ENCODE data around the gene MATN4.

DNA sequence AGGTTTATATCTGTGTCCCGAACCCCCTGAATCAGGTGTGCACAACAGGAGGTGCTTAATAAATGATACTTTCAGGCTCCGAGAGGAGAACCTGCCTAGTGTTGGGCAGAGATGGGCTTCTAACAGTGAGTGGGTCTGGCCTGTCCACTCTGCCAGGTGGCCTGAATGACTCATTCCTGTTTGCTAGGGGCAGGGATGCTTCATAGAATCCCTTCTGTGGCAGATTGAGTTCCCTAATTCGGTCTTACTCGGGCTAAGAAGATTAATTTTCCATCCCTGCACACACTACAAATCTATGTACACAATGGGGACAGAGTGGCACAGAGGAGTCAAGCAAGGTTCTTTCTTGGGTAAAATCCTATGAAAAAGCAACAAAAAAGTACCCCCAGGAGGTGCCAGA lies 20.4 kb upstream of the MATN4 start:
- TF ChIP-seq RAD21 (IDR thresholded peaks at IDR 0.05; ENCODE audit: low read length) (no peak), MAFK (IDR thresholded peaks at IDR 0.05; ENCODE audit: low read depth, low read length) (no peak), FOS (IDR thresholded peaks at IDR 0.05; ENCODE audit: low read depth, low read length) (no peak), NFE2L2 (IDR thresholded peaks at IDR 0.05; ENCODE audit: low read depth, low read length) (no peak), POLR2A (IDR thresholded peaks at IDR 0.05; ENCODE audit: low read depth, low read length) (no peak), MXI1 (IDR thresholded peaks at IDR 0.05; ENCODE audit: borderline replicate concordance, low read depth, low read length) (no peak), SMC3 (IDR thresholded peaks at IDR 0.05; ENCODE audit: low read depth, low read length) (no peak), BHLHE40 (IDR thresholded peaks at IDR 0.05; ENCODE audit: low read depth, low read length) (no peak), RFX5 (IDR thresholded peaks at IDR 0.05; ENCODE audit: low read depth, low read length) (no peak)
- TF ChIP-seq, protein P1, sequence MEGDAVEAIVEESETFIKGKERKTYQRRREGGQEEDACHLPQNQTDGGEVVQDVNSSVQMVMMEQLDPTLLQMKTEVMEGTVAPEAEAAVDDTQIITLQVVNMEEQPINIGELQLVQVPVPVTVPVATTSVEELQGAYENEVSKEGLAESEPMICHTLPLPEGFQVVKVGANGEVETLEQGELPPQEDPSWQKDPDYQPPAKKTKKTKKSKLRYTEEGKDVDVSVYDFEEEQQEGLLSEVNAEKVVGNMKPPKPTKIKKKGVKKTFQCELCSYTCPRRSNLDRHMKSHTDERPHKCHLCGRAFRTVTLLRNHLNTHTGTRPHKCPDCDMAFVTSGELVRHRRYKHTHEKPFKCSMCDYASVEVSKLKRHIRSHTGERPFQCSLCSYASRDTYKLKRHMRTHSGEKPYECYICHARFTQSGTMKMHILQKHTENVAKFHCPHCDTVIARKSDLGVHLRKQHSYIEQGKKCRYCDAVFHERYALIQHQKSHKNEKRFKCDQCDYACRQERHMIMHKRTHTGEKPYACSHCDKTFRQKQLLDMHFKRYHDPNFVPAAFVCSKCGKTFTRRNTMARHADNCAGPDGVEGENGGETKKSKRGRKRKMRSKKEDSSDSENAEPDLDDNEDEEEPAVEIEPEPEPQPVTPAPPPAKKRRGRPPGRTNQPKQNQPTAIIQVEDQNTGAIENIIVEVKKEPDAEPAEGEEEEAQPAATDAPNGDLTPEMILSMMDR (conservative IDR thresholded peaks at IDR 0.05; ENCODE audit: low read depth, low read length) = no peak
- TF ChIP-seq, protein P2, sequence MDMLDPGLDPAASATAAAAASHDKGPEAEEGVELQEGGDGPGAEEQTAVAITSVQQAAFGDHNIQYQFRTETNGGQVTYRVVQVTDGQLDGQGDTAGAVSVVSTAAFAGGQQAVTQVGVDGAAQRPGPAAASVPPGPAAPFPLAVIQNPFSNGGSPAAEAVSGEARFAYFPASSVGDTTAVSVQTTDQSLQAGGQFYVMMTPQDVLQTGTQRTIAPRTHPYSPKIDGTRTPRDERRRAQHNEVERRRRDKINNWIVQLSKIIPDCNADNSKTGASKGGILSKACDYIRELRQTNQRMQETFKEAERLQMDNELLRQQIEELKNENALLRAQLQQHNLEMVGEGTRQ (IDR thresholded peaks at IDR 0.05; ENCODE audit: low read depth, low read length) = no peak
- TF ChIP-seq, protein P3, sequence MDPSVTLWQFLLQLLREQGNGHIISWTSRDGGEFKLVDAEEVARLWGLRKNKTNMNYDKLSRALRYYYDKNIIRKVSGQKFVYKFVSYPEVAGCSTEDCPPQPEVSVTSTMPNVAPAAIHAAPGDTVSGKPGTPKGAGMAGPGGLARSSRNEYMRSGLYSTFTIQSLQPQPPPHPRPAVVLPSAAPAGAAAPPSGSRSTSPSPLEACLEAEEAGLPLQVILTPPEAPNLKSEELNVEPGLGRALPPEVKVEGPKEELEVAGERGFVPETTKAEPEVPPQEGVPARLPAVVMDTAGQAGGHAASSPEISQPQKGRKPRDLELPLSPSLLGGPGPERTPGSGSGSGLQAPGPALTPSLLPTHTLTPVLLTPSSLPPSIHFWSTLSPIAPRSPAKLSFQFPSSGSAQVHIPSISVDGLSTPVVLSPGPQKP (IDR thresholded peaks at IDR 0.05; ENCODE audit: borderline replicate concordance, low read depth, low read length) = no peak

All from IMR-90 (cell line).